ENCODE results near the gene DEDD2.
"Not testable (repeated sequence)": the region's sequence is repeated elsewhere in the genome, so short reads cannot be mapped to it uniquely, and the experiment has no call there.

Gene DEDD2, protein sequence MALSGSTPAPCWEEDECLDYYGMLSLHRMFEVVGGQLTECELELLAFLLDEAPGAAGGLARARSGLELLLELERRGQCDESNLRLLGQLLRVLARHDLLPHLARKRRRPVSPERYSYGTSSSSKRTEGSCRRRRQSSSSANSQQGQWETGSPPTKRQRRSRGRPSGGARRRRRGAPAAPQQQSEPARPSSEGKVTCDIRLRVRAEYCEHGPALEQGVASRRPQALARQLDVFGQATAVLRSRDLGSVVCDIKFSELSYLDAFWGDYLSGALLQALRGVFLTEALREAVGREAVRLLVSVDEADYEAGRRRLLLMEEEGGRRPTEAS

DNA sequence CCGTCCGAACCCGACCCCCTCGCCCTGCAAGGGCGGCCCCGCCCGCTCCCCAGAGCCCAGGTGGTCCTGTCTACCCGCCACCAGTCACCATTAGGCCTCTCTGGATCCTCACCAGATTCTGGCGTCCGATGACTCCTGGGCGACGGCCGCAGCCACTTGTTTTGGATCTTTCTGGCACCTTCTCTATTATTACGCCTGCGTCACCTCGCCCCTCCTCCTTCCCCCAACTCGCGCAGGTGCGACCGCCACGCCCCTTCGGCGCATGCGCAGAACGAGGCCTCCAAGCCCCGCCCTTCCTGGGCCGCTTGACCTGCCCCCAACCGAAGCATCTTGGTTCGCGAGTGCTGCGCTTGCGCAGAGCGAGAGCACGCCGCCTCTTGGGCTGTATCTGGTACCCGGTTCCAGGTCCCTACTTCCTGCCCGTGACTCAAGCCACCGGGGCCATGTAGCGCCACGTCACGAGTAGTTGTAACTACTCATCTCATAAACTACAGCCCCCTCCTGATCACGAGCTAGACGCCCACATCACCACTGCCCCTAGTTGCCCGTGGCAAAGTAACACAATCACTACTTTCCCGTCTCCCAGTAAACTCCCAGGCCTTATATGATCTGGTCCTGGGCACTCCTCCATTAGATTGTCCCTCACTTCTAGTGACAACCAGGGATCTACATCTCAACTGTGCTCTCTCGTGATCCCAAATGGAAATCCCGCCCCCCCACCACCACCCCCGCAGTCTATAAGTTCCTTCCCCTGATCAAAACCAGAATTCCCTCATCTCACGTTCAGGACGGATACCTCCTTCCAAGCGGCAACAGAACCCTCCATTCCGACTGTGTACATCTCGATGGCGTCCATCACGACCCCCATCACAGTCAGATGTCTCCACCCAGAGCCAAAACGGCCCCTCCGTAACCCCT is at the start of gene DEDD2:
Gene DEDD2 (minus strand): TSS at position 158 of the 918 bp plus-strand sequence. CDS start 670 bp downstream, outside the sequence.
- TF ChIP-seq, protein P1, sequence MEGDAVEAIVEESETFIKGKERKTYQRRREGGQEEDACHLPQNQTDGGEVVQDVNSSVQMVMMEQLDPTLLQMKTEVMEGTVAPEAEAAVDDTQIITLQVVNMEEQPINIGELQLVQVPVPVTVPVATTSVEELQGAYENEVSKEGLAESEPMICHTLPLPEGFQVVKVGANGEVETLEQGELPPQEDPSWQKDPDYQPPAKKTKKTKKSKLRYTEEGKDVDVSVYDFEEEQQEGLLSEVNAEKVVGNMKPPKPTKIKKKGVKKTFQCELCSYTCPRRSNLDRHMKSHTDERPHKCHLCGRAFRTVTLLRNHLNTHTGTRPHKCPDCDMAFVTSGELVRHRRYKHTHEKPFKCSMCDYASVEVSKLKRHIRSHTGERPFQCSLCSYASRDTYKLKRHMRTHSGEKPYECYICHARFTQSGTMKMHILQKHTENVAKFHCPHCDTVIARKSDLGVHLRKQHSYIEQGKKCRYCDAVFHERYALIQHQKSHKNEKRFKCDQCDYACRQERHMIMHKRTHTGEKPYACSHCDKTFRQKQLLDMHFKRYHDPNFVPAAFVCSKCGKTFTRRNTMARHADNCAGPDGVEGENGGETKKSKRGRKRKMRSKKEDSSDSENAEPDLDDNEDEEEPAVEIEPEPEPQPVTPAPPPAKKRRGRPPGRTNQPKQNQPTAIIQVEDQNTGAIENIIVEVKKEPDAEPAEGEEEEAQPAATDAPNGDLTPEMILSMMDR (IDR thresholded peaks at IDR 0.05; ENCODE audit: low read depth, low read length, missing control alignments), result no peak
- peak; percentile 94 for DNase-seq (ENCODE audit: extremely low read depth, low read depth)
- H3K4me3 ChIP-seq (replicated peaks; ENCODE audit: low read depth, low read length), result peak within 1 kb of the TSS; percentile 86

DNA sequence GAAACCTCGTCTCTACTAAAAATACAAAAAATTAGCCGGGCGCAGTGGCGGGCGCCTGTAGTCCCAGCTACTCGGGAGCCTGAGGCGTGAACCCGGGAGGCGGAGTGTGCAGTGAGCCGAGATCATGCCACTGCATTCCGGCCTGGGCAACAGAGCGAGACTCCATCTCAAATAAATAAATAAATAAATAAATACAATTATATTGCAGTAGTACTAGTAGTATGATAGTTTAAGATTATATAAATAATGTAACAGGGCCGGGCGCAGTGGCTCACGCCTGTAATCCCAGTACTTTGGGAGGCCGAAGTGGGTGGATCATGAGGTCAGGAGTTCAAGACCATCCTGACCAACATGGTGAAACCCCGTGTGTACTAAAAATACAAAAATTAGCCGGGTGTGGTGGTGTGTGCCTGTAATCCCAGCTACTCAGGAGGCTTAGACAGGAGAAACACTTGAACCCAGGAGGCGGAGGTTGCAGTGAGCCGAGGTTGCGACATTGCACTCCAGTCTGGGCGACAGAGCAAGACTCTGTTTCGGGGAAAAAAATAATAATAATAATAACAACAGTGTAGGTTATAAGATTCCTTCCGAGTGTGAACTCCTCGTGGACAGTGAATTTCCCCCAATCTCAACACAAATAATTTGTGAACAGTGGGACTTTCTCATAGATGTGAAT is 49.6 kb upstream of the DEDD2 start:
- H3K4me3 ChIP-seq (replicated peaks; ENCODE audit: low read depth, low read length); DNase-seq (ENCODE audit: extremely low read depth, low read depth): not testable (repeated sequence)

DNA sequence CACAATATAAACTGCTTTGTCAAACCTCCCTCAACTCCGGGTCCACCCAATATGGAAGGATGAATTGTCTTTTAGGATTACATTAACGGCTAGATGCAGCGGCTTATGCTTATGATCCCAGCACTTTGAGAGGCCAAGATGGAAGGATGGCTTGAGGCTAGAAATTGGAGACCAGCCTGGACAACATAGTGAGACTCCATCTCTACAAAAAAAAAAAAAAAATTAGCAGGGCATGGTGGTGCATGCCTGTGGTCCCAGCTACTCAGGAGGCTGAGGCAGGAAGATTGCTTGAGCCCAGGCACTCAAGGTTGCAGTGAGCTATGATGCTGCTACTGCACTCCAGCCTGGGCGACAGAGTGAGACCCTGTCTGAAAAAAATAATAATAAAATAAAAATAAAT is 48.6 kb upstream of the DEDD2 start:
- DNase-seq (ENCODE audit: extremely low read depth, low read depth); H3K4me3 ChIP-seq (replicated peaks; ENCODE audit: low read depth, low read length): not testable (repeated sequence)

DNA sequence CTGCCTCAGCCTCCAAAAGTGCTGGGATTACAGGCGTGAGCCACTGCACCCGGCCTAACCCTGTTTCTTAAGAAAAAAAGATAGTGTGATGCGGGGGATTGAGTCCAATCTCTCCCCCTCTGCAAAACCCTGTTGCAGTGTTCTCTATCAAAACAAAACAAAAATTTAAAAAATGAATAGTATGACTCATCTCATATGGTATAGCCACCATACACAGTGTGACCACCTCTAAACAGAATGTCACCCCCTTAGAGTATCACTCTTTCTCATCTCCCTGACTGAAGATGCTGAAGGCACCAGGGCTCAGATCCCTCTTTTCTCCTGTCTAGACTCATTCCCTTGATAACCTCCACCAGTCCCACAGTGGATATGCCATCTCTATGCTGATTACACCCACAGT is 44.3 kb upstream of the DEDD2 start:
- no peak overlapping the region for H3K4me3 ChIP-seq (replicated peaks; ENCODE audit: low read depth, low read length)
- TF ChIP-seq, protein P1 (IDR thresholded peaks at IDR 0.05; ENCODE audit: low read depth, low read length, missing control alignments), result no peak
- DNase-seq (ENCODE audit: extremely low read depth, low read depth), result no peak

DNA sequence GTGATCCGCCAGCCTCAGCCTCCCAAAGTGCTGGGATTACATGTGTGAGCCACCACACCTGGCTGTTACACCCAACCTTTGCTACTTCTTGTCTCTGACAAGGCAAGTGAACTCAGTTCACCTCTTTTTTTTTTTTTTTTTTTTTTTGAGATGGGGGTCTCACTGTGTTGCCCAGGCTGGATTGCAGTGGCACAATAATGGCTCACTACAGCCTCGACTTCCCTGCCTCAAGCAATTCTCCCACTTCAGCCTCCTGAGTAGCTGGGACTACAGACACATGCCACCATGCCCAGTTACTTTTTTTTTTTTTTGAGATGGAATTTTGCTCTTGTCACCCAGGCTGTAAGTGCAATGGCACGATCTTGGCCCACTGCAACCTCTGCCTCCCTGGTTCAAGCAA is 40.4 kb upstream of the DEDD2 start:
- DNase-seq (ENCODE audit: extremely low read depth, low read depth); H3K4me3 ChIP-seq (replicated peaks; ENCODE audit: low read depth, low read length): not testable (repeated sequence)

DNA sequence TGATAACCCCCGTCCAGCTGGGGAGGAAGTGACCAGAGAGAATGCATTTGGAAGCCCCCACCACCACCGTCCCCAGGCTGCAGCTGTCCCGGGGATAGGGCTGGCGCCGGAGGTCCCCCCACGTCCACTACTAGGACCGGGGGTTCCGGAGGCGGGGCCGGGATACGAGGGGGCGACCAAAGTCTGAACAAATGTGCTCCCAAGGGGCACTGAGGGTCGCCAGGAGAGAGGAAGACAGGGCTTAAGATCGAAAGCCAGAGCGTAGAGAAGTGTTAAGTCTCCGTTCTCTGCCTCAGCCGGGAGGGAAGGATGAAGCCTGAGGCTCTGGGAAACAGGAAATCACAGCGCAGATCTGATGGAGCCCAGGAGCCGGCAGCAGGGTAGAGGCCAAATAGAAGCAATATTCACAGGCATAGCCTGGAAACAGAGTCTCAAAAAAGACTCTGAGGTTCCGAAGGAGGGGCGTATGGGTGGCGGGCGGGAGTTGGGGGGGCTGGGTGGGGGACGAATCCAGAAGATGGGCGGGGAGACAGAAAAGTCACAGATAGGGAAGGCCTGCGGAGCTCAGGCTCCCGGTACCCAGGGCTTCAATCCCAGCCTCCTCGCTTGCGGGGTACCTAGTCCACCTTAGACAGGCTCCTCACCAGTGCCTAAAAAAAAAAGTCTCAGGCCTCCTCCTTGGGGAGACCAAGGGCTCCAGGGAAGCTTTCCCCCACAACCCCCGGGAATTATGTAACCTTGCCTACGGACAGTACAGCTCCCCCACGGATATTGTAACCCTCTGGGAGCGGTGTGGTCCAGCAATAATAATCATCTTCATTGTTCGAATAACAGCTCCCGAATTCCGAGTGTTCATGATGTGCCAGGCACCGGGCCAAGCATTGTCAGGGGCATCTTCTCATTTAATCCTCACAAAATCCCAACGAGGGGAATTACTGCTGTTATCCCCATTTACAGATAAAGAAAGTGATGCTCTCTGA is 38.6 kb upstream of the DEDD2 start:
- H3K4me3 ChIP-seq (replicated peaks; ENCODE audit: low read depth, low read length), result peak overlapping the region; percentile 93
- TF ChIP-seq, protein P1 (IDR thresholded peaks at IDR 0.05; ENCODE audit: low read depth, low read length, missing control alignments), result no peak
- no peak for DNase-seq (ENCODE audit: extremely low read depth, low read depth)

DNA sequence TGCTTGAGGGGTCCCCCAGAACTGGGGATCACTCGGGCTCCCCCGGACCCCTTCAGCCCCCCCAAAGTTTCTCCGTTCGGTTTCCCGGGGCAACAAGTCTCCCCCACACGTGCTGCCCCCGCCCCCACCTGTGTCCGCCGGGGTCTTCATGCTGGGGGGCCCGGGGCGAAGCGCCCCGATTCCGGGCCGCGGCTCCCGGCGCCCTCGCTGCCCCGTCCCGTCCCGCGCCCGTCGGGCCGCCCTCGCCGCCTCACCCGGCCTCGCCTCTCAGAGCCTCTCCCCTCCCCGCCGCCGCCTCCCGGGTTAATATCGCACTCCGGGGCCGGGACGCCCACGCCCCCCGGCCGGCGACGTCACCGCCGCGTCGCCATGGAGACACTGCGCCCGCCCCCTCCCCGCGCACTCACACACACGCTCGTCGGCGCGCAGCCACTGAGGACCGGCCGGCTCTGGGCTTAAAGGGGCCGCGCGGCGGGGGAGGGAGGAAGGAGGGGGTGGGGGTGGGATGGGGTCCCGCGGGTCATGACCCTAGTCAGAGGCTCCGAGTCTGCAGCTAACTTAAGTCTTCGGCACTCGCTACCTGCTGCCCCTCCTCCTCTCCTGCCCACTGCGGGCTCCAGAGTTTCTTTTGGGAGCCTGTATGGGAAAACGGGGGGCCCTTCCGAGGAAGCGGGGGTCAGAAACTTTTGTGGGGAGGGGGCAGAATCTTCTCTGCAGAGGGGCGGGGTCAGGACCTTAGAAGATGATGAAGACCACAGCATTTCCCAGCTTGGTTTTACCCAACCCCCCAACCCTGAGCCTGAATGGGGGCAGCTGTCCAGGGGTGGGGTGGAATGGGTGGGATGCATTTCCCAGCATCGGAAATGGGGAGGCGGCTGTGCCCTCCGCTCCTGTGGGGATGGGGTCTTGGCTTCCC is 37.6 kb upstream of the DEDD2 start, which contains the start of gene ERF:
Gene ERF (minus strand): TSS at position 279 of the 916 bp plus-strand sequence. CDS start 129 bp downstream, at position 150.
- TF ChIP-seq, protein P1 (IDR thresholded peaks at IDR 0.05; ENCODE audit: low read depth, low read length, missing control alignments), result no peak
- DNase-seq (ENCODE audit: extremely low read depth, low read depth), result no peak
- peak within 1 kb of the TSS; percentile 93 for H3K4me3 ChIP-seq (replicated peaks; ENCODE audit: low read depth, low read length)
